HepG2 (cell line): Measurements from ENCODE around the gene GPR55. TPM values are rescaled to one million over a fixed set of nuclear protein-coding genes. Genes with fewer than 3 reads are reported as not detected.

Source experiments
- ISL2 ChIP-seq: sonication (generic); formaldehyde crosslinking; IDR thresholded peaks from 2 replicates; pipeline ENCODE4 v1.5.0; 2020; ENCODE audit warnings: missing genetic modification reagents
- SMARCE1 ChIP-seq: fragments of 450-650 bp; IDR thresholded peaks from 2 replicates; pipeline ENCODE4 v1.6.1; 2017; ENCODE audit warnings: borderline replicate concordance
- STAT5B ChIP-seq: sonication (generic); formaldehyde crosslinking; IDR thresholded peaks from 2 replicates; pipeline ENCODE4 v1.4.0; 2020; ENCODE audit warnings: missing genetic modification reagents
- ZBTB7A ChIP-seq: sonication (generic); formaldehyde crosslinking; IDR thresholded peaks from 2 replicates; pipeline ENCODE4 v1.8.0; 2022; ENCODE audit warnings: mild to moderate bottlenecking, missing genetic modification reagents
- ZFP41 ChIP-seq: sonication (generic); formaldehyde crosslinking; IDR thresholded peaks from 2 replicates; pipeline ENCODE4 v1.4.0; 2020; ENCODE audit warnings: mild to moderate bottlenecking, missing genetic modification reagents, borderline replicate concordance
- polyA plus RNA-seq, 8 experiments: library from polyadenylated mRNA; depleted of rRNA in 3 of 8; stranded (reverse) in 7 of 8; unstranded in 1 of 8; fragments of >200 nt; fragmentation: Illumina TruSeq in 4 of 8; extraction: Trizol in 4 of 8; gene quantifications; 2 replicates each; pipeline versions ENCODE4 v1.2.1 to v1.2.3, GENCODE V29; 2011 to 2016; ENCODE audit warnings: low read depth in 4 of 8, missing spikeins in 1 of 8, mixed read lengths in 1 of 8; ENCODE audit not compliant: insufficient read depth in 1 of 8
- total RNA-seq, 5 experiments: library from RNA; depleted of rRNA; stranded (reverse); fragments of >200 nt; fragmentation: Illumina TruSeq; extraction: Trizol; gene quantifications; 2 replicates each; pipeline ENCODE4 v1.2.3, GENCODE V29; 2016; ENCODE audit warnings: low read depth in 1 of 5
- TF ChIP-seq, protein P1 (sequence below): sonication (generic); formaldehyde crosslinking; IDR thresholded peaks from 2 replicates; pipeline ENCODE4 v1.4.0; 2020; ENCODE audit warnings: mild to moderate bottlenecking, missing genetic modification reagents, borderline replicate concordance
- TF ChIP-seq, protein P2 (sequence below), 2 experiments: fragments of 450-650 bp in 1 of 2; sonication (generic) in 1 of 2; formaldehyde crosslinking in 1 of 2; IDR thresholded peaks; 2 replicates each; pipeline versions ENCODE4 v1.6.1 to v1.8.0; 2016 to 2022; ENCODE audit warnings: antibody characterized with exemption in 1 of 2, mild to moderate bottlenecking in 1 of 2, missing genetic modification reagents in 1 of 2

The GPR55 gene
- total and polyA plus RNA-seq, 2 of the 13 experiments (the other 11 are each of a cell fraction or from before 2014, with no cell fraction given), result not detected

DNA sequence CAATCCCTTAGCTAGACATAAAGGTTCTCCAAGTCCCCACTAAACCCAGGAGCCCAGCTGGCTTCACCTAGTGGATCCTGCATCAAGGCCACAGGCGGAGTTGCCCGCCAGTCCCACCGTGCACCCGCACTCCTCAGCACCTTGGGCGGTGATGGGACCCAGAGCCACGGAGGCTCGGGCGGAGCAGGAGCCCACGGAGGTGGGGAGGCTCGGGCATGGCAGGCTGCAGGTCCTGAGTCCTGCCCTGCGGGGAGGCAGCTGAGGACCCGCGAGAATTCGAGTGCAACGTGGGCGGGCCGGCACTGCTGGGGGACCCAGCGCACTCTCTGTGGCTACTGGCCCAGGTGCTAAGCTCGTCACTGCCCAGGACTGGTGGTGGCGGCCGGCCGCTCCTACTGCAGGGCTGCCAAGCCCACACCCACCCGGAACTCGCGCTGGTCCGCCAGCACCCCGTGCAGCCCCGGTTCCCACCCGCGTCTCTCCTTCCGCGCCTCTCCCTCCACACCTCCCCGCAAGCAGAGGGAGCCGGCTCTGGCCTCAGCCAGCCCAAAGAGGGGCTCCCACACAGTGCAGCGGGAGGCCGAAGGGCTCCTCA, 39.2 kb upstream of the GPR55 start (continued):
- TF ChIP-seq, protein P1, sequence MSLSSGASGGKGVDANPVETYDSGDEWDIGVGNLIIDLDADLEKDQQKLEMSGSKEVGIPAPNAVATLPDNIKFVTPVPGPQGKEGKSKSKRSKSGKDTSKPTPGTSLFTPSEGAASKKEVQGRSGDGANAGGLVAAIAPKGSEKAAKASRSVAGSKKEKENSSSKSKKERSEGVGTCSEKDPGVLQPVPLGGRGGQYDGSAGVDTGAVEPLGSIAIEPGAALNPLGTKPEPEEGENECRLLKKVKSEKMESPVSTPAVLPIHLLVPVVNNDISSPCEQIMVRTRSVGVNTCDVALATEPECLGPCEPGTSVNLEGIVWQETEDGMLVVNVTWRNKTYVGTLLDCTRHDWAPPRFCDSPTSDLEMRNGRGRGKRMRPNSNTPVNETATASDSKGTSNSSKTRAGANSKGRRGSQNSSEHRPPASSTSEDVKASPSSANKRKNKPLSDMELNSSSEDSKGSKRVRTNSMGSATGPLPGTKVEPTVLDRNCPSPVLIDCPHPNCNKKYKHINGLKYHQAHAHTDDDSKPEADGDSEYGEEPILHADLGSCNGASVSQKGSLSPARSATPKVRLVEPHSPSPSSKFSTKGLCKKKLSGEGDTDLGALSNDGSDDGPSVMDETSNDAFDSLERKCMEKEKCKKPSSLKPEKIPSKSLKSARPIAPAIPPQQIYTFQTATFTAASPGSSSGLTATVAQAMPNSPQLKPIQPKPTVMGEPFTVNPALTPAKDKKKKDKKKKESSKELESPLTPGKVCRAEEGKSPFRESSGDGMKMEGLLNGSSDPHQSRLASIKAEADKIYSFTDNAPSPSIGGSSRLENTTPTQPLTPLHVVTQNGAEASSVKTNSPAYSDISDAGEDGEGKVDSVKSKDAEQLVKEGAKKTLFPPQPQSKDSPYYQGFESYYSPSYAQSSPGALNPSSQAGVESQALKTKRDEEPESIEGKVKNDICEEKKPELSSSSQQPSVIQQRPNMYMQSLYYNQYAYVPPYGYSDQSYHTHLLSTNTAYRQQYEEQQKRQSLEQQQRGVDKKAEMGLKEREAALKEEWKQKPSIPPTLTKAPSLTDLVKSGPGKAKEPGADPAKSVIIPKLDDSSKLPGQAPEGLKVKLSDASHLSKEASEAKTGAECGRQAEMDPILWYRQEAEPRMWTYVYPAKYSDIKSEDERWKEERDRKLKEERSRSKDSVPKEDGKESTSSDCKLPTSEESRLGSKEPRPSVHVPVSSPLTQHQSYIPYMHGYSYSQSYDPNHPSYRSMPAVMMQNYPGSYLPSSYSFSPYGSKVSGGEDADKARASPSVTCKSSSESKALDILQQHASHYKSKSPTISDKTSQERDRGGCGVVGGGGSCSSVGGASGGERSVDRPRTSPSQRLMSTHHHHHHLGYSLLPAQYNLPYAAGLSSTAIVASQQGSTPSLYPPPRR (CRISPR knock-in tag), result no peak
- TF ChIP-seq ZBTB7A, result no peak
- TF ChIP-seq STAT5B (CRISPR knock-in tag), result no peak
- TF ChIP-seq ISL2 (CRISPR knock-in tag), result no peak
- no peak for TF ChIP-seq SMARCE1
- no peak for TF ChIP-seq ZFP41 (CRISPR knock-in tag)
- TF ChIP-seq, protein P2, sequence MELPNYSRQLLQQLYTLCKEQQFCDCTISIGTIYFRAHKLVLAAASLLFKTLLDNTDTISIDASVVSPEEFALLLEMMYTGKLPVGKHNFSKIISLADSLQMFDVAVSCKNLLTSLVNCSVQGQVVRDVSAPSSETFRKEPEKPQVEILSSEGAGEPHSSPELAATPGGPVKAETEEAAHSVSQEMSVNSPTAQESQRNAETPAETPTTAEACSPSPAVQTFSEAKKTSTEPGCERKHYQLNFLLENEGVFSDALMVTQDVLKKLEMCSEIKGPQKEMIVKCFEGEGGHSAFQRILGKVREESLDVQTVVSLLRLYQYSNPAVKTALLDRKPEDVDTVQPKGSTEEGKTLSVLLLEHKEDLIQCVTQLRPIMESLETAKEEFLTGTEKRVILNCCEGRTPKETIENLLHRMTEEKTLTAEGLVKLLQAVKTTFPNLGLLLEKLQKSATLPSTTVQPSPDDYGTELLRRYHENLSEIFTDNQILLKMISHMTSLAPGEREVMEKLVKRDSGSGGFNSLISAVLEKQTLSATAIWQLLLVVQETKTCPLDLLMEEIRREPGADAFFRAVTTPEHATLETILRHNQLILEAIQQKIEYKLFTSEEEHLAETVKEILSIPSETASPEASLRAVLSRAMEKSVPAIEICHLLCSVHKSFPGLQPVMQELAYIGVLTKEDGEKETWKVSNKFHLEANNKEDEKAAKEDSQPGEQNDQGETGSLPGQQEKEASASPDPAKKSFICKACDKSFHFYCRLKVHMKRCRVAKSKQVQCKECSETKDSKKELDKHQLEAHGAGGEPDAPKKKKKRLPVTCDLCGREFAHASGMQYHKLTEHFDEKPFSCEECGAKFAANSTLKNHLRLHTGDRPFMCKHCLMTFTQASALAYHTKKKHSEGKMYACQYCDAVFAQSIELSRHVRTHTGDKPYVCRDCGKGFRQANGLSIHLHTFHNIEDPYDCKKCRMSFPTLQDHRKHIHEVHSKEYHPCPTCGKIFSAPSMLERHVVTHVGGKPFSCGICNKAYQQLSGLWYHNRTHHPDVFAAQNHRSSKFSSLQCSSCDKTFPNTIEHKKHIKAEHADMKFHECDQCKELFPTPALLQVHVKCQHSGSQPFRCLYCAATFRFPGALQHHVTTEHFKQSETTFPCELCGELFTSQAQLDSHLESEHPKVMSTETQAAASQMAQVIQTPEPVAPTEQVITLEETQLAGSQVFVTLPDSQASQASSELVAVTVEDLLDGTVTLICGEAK (IDR thresholded peaks at IDR 0.05), result no peak
- TF ChIP-seq, protein P2 (CRISPR knock-in tag; IDR thresholded peaks at IDR 0.05), result no peak
